OCI-LY1 (cell line): ENCODE measurements around the gene SV2C.

Experiments used
- H2AFZ ChIP-seq: fragments of 200-600 bp; sonication (generic), shearing (Covaris generic); 2 replicates; pipeline ENCODE4 v1.6.0; 2014; ENCODE audit warnings: antibody characterized with exemption, mild to moderate bottlenecking, low read length
- H3F3A ChIP-seq: fragments of 200-600 bp; sonication (generic), shearing (Covaris generic); 2 replicates; pipeline ENCODE4 v1.6.0; 2014; ENCODE audit warnings: mild to moderate bottlenecking, antibody characterized with exemption, low read length, moderate library complexity; ENCODE audit not compliant: insufficient read depth
- H3K27ac ChIP-seq: fragments of 200-600 bp; sonication (generic); 2 replicates; pipeline ENCODE4 v1.5.1; 2014; ENCODE audit warnings: low read length, mixed run types, mild to moderate bottlenecking, low read depth; ENCODE audit not compliant: poor library complexity, severe bottlenecking
- H3K27me3 ChIP-seq: fragments of 200-600 bp; sonication (generic); 2 replicates; pipeline ENCODE4 v1.6.0; 2014; ENCODE audit warnings: antibody characterized with exemption, mild to moderate bottlenecking, low read length, moderate library complexity; ENCODE audit not compliant: insufficient read depth
- H3K36me3 ChIP-seq: fragments of 200-600 bp; sonication (generic); 2 replicates; pipeline ENCODE4 v1.6.1; 2014; ENCODE audit warnings: mild to moderate bottlenecking, antibody characterized with exemption, low read length, moderate library complexity, mixed read lengths; ENCODE audit not compliant: insufficient read depth
- H3K4me1 ChIP-seq: fragments of 200-600 bp; sonication (generic); 2 replicates; pipeline ENCODE4 v1.5.1; 2014; ENCODE audit warnings: mild to moderate bottlenecking, low read length, moderate library complexity; ENCODE audit not compliant: insufficient read depth, severe bottlenecking
- H3K4me2 ChIP-seq: fragments of 200-600 bp; sonication (generic), shearing (Covaris generic); 2 replicates; pipeline ENCODE4 v1.6.1; 2014; ENCODE audit warnings: low read length
- H3K4me3 ChIP-seq: fragments of 200-600 bp; sonication (generic); 2 replicates; pipeline ENCODE4 v1.5.1; 2014; ENCODE audit warnings: low read length, low read depth, mild to moderate bottlenecking, mixed read lengths; ENCODE audit not compliant: poor library complexity, severe bottlenecking
- H3K79me2 ChIP-seq: fragments of 200-600 bp; shearing (Covaris generic); 2 replicates; pipeline ENCODE4 v1.6.1; 2016; ENCODE audit warnings: mixed run types, low read length, mixed read lengths; ENCODE audit not compliant: insufficient read depth
- H3K9ac ChIP-seq: fragments of 200-600 bp; sonication (generic), shearing (Covaris generic); 2 replicates; pipeline ENCODE4 v1.6.1; 2014; ENCODE audit warnings: mild to moderate bottlenecking, low read length, mixed read lengths
- H3K9me2 ChIP-seq: fragments of 200-600 bp; sonication (generic), shearing (Covaris generic); 2 replicates; pipeline ENCODE4 v1.6.1; 2014; ENCODE audit warnings: low read depth, mild to moderate bottlenecking, low read length, mixed read lengths
- H3K9me3 ChIP-seq: fragments of 200-600 bp; shearing (Covaris generic); 2 replicates; pipeline ENCODE4 v1.6.1; 2014; ENCODE audit warnings: low read length, mixed read lengths
- H4K20me1 ChIP-seq: fragments of 200-600 bp; sonication (generic), shearing (Covaris generic); 2 replicates; pipeline ENCODE4 v1.6.0; 2016; ENCODE audit warnings: mild to moderate bottlenecking, low read length; ENCODE audit not compliant: insufficient read depth
- CTCF ChIP-seq: fragments of 200-600 bp; sonication (generic), shearing (Covaris generic); IDR thresholded peaks from 2 replicates; pipeline ENCODE4 v1.5.1; 2017; ENCODE audit warnings: mild to moderate bottlenecking, antibody characterized with exemption, low read length, moderate library complexity, mixed read lengths
- EZH2 ChIP-seq: fragments of 200-600 bp; sonication (generic), shearing (Covaris generic); IDR thresholded peaks from 2 replicates; pipeline ENCODE4 v1.8.0; 2017; ENCODE audit warnings: borderline replicate concordance, mixed run types, mild to moderate bottlenecking, antibody characterized with exemption, low read length, moderate library complexity, mixed read lengths

SV2C gene

GRCh38 chr5:76145945-76146344, 62.8 kb downstream of the SV2C start:
- Histone ChIP-seq H3F3A (no peaks in the 10 kb centered on the region), H2AFZ (no peak overlapping the region), H3K9me2 (no peaks in the 10 kb centered on the region), H3K27me3 (no peaks in the 10 kb centered on the region), H3K36me3 (no peaks in the 10 kb centered on the region), H3K4me2 (no peak overlapping the region), H3K4me3 (no peak overlapping the region), H3K9me3 (no peaks in the 10 kb centered on the region), H3K79me2 (no peaks in the 10 kb centered on the region), H3K9ac (no peak overlapping the region), H4K20me1 (no peaks in the 10 kb centered on the region), H3K4me1 (no peaks in the 10 kb centered on the region), H3K27ac (no peak overlapping the region)
- TF ChIP-seq EZH2 (no peak), CTCF (peak; percentile 52)

GRCh38 chr5:76149636-76150035, 66.5 kb downstream of the SV2C start:
- no peak overlapping the region for H3K4me3 ChIP-seq
- no peak for TF ChIP-seq CTCF
- TF ChIP-seq EZH2: no peak
- H3K4me2 ChIP-seq: no peak overlapping the region
- H3K36me3 ChIP-seq: no peaks in the 10 kb centered on the region
- H3K79me2 ChIP-seq: no peaks in the 10 kb centered on the region
- no peaks in the 10 kb centered on the region for H3K27me3 ChIP-seq
- no peak overlapping the region for H3K9ac ChIP-seq
- H4K20me1 ChIP-seq: no peaks in the 10 kb centered on the region
- no peaks in the 10 kb centered on the region for H3K9me2 ChIP-seq
- H3K9me3 ChIP-seq: no peaks in the 10 kb centered on the region
- H3F3A ChIP-seq: no peaks in the 10 kb centered on the region
- no peak overlapping the region for H2AFZ ChIP-seq
- no peaks in the 10 kb centered on the region for H3K4me1 ChIP-seq
- H3K27ac ChIP-seq: no peak overlapping the region

- Histone ChIP-seq H3K9me3 (no peaks in the 10 kb centered on the region), H3K4me2 (no peak overlapping the region), H2AFZ (no peak overlapping the region), H4K20me1 (no peaks in the 10 kb centered on the region), H3K4me3 (no peak overlapping the region), H3K9me2 (no peaks in the 10 kb centered on the region), H3K79me2 (no peaks in the 10 kb centered on the region), H3K27ac (no peak overlapping the region), H3F3A (no peaks in the 10 kb centered on the region), H3K4me1 (no peaks in the 10 kb centered on the region), H3K9ac (no peak overlapping the region), H3K36me3 (no peaks in the 10 kb centered on the region), H3K27me3 (no peaks in the 10 kb centered on the region)
- TF ChIP-seq CTCF (no peak), EZH2 (no peak)
Measured at GRCh38 chr5:76152161-76152560, 69.0 kb downstream of the SV2C start.
